ENCODE data around the gene NFATC2.

GRCh38 chr20:51442602-51443001 is 99.9 kb downstream of the NFATC2 start:
- TF ChIP-seq CTCF (IDR thresholded peaks at IDR 0.05; ENCODE audit: low read length) (no peak), EZH2 (IDR thresholded peaks at IDR 0.05; ENCODE audit: borderline replicate concordance, low read length) (no peak)
